ENCODE data around the gene OR6K3.
"Not testable (repeated sequence)": the region's sequence is repeated elsewhere in the genome, so short reads cannot be mapped to it uniquely, and the experiment has no call there.

Gene OR6K3, protein sequence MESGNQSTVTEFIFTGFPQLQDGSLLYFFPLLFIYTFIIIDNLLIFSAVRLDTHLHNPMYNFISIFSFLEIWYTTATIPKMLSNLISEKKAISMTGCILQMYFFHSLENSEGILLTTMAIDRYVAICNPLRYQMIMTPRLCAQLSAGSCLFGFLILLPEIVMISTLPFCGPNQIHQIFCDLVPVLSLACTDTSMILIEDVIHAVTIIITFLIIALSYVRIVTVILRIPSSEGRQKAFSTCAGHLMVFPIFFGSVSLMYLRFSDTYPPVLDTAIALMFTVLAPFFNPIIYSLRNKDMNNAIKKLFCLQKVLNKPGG

DNA sequence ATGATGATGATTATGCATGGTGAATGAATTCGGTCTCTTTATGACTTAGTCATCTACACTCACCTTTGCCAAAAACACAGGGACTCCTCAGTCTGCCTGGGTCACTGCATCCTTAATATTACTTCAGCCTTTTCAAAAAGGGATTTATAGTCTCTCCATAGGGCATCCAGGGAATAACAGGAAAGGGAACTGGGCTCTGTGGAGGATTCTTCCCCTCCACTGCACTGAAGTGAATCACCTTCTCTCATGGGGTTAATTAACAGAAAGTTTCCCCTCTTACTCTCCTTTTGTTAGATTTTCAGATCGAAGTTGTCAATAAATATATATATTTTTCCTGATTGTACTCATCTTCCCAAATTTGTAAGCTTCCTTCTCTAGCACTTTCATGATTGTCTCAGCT is at the start of gene OR6K3:
OR6K3 (minus strand) TSS at position 101 of the 400 bp plus-strand sequence. CDS start 2,605 bp downstream, outside the sequence.
- DNase-seq: no peak

DNA sequence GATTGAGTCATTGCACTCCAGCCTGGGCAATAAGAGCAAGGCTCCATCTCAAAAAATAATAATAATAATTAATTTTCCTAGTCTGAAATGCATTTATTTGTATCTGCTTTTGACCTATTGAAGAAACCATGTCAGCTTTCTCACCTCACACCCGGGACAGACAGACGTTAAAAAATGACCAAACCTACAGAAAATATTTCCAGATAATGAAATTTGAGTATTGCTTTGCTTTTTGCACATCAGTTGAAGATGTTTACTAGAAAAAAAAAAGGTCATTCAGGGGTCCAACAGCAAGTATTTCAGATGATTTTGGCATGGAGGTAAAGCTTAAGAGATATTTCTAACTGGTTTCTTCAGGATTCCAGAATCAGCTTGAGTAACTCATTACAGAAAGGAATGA is 33.9 kb upstream of the OR6K3 start, which contains the start of gene OR6K6:
OR6K6 (plus strand) TSS at position 301 of the 400 bp plus-strand sequence. CDS start 168 bp downstream, outside the sequence.
- DNase-seq: no peak

DNA sequence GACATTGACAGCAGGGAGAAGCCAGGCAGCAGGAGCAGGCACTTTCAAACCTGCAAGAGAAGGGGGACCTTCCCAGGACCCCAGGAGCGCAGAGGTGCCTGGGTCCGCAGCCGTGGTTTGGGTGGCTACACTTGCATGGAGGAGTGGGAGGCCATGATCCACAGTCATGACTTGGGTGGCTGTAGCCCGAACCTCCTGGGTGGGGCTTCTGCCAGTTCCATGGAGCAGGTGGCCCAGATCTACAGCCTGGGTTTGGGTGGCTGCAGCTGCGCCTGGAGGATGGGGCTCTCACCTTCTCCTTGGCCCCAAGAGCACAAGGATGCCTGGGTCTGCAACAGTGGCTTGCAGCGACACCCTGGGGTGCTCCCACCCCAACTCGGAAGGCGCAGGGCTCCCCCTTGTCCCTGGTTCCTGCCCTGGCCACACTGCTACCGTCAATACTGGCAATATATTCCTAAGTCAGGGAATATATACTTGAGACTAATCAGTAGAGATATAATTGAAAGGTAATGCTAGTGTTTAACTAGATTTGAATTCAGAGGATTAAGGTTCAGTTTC is 31.7 kb upstream of the OR6K3 start:
- no peak for DNase-seq

DNA sequence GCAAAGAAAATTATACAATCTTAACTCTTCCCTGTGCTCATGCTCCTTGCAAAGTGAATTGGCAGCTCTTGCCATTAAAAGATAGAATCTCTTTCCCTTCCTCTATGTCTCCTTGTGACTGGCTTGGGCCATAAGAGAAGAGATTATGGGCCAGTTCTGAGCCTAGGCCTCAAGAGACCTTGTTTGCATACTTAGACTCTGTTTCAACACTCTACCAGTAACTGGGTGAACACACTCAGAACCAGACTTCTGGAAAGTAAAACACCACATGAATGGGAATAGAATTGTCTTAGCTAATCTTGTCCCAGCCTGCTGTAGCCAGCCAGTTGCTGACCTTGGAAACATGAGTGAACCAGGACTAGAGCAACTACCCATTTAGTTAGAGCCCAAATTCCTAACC is 15.3 kb upstream of the OR6K3 start:
- no peak for DNase-seq

DNA sequence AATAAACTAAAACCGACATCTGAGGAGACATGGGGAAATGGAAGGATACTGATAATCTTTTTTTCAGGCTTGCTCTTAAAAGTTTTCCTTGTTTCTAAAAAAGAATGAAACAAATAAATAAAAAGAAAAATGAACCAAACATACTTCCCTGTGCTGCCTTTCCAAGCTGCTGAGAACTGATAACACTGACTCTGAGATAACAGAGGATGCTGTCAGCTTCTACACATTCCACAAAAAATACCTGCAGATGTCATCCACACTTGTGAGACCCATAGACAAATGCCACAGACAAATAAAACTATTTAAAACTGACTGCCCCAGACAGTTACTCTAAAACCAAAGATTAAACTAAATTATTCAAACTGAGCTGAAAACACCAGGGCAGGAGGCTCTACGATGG is 12.0 kb upstream of the OR6K3 start:
- no peak for DNase-seq

DNA sequence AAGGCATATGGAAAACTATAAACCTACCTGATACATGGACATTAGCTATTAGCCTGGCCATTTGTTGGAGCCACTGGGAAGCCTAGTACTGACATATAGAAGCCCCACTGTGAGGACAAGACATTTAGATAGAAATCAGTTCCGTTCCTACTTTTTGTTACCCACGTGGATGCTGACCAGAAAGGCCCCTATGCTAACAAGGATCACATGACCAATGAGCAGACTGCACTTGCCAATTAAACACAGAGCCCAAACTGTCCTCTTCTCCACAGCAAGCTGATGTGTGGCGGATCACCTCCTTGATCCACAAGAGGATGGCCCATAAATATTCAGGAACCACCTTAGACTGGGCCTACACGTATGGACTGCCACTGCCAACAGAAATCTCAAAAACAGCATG is 11.2 kb upstream of the OR6K3 start:
- DNase-seq: no peak

DNA sequence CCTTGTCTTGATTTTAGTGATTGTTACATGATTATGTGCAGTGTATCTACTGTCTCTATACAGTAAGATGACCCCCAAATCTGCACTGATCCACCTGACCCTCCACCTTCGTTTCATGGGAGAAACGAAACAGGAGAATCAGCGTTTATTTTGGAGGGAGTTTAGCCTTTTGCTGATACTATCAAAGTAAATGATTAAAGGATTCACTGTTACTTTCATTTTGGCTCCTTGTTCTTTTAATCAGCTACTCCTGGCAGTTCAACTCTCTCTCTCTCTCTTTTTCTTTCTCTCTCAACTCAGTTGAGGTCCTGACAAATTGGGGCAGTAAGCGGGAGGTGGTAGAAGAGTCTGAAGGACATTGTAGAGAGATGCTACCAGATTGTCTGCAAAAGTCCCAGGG is 9.9 kb upstream of the OR6K3 start:
- no peak for DNase-seq

DNA sequence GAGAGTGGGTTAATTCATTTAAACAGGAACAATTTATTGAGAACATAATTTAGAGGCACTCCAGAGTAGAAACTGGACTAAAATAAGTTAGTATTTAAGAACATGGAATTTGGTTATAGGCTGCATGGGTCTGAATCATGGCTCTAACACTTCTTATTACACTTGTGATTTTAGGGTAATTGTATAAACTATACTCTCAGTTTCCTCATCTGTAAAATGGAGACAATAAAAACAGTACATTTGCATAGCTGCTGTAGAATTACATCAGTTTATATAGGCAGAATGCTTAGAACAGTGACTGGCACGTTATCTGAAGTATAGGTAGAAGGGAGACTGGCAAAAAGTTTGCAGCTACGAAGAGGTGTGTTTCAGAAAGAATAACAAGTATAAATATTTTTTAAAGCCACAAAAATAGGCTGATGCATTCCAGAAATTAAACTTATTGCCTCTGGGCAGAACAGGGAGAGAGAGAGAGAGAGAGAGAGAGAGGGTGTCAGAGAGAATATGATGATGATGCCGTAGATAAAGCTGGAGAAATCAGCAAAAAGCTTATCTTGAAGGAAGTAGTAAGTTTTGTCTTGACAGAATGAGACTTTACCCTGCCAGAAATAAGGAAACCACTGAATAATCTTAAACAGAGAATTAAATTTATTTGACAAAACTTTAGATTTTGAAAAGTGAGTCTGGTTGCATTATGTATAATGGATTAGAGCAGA is 8.1 kb upstream of the OR6K3 start:
- no peak for DNase-seq

DNA sequence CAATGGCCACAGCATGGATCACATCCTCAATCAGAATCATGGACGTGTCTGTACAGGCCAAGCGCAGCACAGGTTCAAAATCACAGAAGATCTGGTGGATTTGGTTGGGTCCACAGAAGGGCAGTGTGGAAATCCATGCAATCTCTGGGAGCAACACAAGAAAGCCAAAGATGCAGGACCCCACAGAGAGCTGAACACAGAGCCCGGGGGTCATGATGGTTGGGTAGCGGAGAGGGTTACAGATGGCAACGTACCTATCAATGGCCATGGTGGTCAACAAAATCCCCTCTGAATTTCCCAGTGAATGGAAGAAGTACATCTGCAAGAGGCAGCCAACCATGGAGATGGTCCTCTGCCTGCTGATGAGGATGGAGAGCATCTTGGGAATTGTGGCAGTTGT is 3.9 kb upstream of the OR6K3 start:
- DNase-seq: no peak

DNA sequence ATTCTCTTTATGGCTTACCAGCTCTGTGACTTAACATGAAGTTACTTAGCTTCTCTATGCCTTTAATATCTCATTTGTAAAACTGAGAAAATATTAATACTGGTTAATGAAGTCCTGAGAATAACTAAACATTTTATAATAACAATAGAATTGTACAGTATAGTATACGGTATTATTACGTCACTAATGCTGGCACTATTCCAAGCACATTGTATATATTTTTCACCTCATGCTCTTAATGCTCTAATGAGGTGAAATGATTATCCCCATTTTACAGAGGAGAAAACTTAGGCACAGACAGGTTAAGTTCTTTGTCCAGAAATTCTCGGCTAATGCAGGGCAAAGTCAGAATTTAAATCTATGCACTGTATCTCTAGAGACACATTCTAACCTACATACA is 856 bp downstream of the OR6K3 start:
- DNase-seq: no peak

DNA sequence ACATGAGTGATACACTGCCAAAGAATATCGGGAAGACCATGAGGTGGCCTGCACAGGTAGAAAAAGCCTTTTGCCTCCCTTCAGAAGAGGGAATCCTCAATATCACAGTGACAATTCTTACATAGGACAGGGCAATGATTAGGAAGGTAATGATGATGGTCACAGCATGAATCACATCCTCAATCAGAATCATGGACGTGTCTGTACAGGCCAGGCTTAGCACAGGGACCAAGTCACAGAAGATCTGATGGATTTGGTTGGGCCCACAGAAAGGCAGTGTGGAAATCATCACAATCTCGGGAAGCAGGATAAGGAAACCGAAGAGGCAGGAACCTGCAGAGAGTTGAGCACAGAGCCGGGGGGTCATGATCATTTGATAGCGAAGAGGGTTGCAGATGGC is 3.2 kb downstream of the OR6K3 start:
- DNase-seq: no peak

DNA sequence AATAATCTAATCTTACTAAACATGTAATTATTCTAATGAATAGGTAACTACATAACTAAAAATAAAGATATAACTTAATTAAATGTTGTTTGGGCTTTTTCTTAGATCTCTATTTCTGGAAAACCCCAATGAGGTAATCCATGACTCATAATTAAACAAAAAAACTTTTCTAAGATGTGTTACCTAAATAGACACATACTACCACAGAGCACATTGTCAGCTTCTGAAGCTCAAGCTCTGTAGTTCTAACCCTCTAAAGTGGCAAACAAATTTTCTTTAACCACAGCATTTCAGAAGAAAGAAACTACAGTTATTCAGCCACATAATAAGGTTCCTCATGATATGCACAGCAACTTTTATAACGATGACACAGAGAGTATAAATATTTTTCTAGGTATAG is 4.2 kb downstream of the OR6K3 start:
- no peak for DNase-seq

DNA sequence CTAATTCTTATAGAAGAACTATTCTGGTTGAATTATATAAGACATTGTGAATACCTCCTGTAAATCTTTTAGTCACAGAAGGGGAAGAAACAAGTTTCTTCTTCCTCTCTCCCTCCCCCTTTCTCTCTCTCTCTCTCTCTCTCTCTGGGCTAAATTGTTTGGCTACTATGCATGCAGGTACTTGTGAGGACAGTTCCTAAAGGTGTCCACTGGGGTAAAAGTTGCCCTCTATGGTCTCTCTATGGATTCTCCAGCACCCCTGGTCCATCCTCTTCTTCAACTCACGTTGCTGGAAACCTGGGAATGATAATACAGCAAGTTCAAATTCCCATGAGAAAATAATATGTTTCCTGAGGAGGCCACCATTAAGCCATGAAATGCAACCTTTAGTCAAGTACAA is 5.8 kb downstream of the OR6K3 start:
- DNase-seq: no peak

DNA sequence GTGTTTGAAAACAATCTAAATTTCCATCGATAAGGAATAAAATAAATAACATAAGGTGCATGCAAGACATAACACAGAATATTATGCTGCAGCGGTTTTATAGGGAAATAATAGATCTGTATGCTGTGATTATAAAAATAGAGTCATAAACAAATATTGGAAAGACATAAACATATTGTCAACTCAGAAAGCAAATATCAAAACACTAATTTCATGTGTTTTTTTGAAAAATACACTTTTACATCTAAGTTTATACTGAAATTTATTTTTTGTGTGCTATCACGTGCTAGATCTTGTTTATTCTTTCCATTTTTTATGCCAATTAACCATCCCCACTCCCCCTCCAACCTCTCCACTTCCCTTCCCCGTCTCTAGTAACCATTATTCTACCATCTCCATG is 9.4 kb downstream of the OR6K3 start:
- DNase-seq: no peak

DNA sequence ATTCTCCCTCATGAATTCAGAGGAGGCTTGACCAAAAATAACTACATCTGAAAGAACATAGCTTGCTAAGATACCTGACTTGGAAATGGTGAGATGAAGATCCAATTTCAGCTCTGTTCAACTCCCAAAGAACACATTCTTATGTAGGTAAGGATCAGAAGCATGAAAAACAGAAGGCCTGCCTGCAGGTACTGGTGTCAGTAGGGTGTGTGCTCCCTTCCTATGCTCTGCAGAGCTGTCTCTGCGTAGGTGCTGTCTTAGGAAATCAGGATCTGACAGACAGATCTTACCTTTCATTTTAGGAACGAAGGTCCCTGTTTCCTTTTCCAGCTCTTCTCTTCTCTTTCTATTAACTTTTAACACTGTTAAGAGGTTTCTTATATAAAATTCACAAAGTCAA is 14.4 kb downstream of the OR6K3 start:
- DNase-seq: no peak

DNA sequence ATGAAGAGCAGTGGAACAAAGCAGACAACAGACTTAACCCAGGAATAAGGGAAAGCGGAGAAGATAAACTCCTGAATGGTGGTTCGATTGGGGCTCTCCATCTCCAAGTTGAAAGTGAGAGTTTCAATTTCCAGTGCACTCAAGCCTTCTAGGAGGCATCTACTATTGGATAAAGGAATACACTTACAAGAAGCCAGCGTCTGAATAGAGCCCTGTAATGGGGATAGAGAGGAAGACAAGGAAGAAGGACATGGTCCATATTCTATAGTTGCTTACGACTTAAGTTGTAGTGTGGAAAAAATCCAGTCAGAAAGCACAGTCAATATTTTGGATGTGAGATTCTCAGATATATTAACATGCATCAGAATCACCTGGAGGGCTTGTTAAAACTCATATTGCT is 20.0 kb downstream of the OR6K3 start, which contains the start of gene OR6K2:
OR6K2 (minus strand) TSS at position 101 of the 400 bp plus-strand sequence; CDS start at position 101, 0 bp downstream.
- DNase-seq: no peak

DNA sequence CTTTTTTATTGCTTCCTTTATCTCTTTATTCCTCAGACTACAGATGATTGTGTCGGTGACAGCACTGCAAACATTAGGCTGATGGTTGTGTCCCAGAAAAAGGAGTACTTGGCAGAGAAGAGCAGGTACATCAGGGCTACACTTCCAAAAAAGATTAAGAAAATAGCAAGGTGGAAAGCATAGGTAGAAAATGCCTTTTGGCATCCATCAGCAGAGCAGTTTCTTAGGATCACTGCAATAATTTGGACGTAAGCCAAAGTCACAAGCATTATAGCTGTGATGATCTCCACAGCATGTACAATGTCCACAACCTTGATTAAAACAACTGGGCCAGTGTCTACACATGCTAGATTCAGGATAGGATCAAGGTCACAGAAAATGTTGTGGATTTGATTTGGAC is 25.9 kb downstream of the OR6K3 start:
- no peak for DNase-seq

DNA sequence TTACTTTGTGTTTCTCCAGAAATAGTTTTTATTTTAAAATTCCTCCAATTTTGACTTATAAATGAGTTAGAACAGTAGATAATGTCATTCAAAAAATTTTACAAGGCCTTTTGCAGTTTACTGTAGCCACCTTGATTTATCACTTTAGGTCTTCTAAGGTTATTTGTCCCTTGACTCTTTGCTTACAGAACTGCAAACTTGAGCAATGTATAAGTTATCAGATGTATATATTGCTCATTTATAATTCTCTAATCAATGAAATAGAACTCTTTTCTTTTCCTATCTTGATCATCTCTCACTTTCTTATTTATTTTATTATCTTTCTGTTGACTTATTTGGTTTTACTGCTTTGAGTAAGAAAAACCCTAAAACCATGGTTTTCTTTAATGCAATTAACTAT is 28.2 kb downstream of the OR6K3 start:
- no peak for DNase-seq

DNA sequence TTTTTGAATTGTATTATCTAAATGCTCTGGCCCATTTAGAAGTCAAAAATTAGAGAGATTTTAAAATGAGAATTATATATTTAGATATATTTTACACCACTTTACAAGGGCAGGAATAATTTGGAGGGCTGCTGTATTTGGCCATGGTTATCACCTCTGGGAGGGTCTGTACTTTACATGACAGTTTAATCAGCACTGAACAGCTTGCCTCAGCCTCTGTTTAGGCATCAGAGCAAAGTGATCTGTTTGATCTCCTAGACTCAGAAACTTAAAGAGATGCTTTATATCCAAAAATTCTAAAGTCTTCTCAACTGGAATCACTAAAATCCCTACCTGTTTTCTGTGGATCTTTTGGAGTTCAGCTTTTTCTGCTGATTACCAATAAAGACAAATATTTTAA is 28.6 kb downstream of the OR6K3 start:
- DNase-seq: no peak

DNA sequence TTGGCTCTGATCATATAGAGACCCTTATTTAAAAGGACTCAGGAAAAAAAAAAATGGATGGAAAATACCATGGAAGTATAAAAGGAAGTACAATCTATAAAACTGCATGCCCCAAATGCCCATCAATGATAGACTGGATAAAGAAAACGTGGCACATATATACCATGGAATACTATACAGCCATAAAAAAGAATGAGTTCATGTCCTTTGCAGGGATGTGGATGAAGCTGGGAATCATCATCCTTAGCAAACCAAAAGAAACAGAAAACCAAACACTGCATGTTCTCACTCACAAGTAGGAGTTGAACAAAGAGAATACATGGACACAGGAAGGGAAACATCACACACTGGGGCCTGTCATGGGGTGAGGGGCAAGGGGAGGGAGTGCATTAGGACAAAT is 29.4 kb downstream of the OR6K3 start:
- not testable (repeated sequence) for DNase-seq

DNA sequence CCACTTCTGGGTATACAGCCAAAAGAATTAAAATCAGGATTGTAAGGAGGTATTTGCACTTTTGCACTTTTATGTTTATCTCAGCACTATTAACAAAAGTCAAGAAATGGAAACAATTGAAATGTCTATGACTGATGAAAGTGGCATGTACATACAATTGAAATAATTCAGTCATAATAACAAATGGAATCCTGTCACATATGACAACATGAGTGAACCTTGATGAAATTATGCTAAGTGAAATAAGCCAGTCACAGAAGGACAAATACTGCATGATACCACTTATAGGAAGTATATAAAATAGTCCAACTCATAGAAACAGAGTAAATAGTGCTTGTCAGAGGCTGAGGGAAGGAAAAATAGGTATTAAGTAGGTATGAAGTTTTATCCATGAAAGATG is 30.6 kb downstream of the OR6K3 start:
- no peak for DNase-seq

DNA sequence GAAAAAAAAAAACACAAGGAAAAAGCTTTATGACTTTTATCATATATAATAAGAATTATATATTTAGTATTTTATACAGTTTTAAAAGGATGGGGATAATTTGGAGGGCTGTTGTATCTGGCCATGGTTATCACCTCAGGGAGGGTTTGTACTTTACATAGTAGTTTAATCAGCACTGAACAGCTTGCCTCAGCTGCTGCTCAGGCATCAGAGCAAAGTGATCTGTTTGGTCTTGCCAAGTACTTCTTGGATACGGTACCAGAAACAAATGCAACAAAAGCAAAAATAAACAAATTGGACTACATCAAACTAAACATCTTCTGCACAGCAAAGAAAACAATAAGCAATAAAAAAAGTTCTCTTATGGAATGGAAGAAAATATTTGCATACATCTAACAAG is 31.4 kb downstream of the OR6K3 start:
- no peak for DNase-seq

DNA sequence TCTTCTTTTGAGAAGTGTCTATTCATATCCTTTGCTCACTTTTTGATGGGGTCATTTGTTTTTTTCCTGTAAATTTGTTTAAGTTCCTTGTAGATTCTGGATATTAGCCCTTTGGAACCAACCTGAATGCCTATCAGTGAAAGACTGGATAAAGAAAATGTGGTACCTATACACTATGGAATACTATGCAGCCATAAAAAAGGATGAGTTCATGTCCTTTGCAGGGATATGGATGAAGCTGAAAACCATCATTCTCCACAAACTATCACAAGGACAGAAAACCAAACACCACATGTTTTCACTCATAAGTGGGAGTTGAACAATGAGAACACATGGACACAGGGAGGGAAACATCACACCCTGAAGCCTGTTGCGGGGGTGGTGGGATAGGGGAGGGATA is 32.2 kb downstream of the OR6K3 start:
- not testable (repeated sequence) for DNase-seq

DNA sequence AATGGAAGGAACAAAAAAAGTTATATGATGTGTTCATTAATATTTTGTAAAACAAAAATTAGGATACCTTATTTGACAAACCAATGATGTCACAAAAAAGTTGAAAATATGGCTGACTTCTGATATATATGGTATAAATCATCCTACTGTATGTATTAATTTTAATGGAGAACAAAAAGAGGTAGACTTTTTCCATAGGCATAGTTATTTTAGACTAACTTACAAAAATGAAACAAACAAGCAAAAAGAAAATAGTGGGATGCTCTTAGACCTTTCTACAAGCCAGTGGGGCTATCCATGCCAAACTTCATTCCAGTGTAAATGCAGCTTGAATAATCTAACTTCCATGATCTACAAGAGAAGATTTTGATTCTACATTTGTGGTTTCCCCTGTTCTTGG is 33.5 kb downstream of the OR6K3 start:
- DNase-seq: no peak
